GM18505 (cell line): ENCODE data around the gene SLC30A2.
"Not testable (repeated sequence)": the region's sequence is repeated elsewhere in the genome, so short reads cannot be mapped to it uniquely, and the experiment has no call there.

ENCODE experiments used
- ATAC-seq: cut with Tn5 transposase; IDR thresholded peaks from one replicate; pipeline ENCODE4 v1.9.1; 2021; ENCODE audit not compliant: unreplicated experiment
- POLR2A ChIP-seq: IDR thresholded peaks from 4 replicates; pipeline ENCODE4 v1.6.1; 2011; ENCODE audit warnings: borderline replicate concordance; ENCODE audit not compliant: insufficient read depth, insufficient read length; ENCODE audit errors: extremely low read depth

The SLC30A2 gene, protein sequence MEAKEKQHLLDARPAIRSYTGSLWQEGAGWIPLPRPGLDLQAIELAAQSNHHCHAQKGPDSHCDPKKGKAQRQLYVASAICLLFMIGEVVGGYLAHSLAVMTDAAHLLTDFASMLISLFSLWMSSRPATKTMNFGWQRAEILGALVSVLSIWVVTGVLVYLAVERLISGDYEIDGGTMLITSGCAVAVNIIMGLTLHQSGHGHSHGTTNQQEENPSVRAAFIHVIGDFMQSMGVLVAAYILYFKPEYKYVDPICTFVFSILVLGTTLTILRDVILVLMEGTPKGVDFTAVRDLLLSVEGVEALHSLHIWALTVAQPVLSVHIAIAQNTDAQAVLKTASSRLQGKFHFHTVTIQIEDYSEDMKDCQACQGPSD

DNA sequence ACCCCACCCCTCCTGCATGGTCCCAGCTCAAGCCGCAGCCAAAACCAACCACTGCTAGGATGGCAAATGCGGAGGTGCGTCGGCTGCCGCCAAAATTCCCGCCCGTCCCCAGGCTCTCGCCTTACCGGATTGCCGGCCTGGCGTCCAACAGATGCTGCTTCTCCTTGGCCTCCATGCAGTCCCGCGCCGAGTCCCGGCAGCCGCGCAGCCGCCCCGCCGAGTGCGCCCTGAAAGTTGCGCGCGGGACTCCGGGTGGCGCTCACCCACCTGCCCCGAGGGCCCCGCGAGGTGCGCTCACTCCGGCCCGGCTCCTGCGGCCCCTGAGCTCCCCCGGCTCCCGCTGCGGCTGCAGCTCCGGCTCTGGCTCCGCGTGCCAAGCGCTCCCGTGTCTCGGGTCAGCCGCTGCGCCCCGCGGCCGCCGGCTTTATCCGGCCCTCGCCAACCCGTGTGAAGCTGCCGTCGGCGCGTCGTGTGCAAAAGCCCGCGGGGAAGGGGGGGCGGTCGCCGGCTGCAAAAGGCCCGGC, at the start of gene SLC30A2:
Gene SLC30A2 (minus strand): TSS at position 397 of the 524 bp plus-strand sequence. CDS start 222 bp downstream, at position 175.
- no peak for ATAC-seq
- no peak for TF ChIP-seq POLR2A

- no peak for ATAC-seq
- no peak for TF ChIP-seq POLR2A
Measured at GRCh38 chr1:26094677-26095383, 48.9 kb upstream of the SLC30A2 start.

DNA sequence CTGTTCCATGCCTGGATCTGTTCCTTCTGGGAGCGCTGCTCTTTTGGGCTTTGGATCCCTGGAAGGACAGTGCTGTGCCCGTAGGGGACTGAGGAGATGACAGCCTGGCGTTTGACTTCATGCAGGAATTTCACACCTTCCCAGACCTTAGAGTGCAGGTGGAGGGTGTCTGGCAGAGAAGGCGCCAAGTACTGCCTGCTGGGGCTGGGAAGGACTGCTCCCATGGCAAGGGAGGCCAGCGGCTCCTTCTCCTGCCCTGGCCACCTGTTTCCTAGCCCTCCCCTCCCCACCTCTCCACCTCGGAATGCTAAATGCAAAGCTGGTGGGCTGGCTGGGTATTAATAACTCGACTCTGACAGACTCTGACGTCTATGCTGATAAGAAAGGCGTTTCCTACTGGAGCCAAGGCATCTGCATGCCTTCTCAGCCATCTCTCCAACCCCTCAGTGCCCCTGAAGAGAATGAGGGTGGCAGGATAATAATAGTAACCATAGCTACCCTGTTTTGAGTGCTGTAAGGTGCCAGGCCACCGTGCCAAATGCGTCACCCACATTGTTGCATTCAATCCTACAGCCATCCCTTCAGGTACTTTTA, 48.3 kb upstream of the SLC30A2 start:
- TF ChIP-seq POLR2A: no peak
- ATAC-seq: no peak

- not testable (repeated sequence) for ATAC-seq
Measured at GRCh38 chr1:26093569-26093968, 47.7 kb upstream of the SLC30A2 start.

DNA sequence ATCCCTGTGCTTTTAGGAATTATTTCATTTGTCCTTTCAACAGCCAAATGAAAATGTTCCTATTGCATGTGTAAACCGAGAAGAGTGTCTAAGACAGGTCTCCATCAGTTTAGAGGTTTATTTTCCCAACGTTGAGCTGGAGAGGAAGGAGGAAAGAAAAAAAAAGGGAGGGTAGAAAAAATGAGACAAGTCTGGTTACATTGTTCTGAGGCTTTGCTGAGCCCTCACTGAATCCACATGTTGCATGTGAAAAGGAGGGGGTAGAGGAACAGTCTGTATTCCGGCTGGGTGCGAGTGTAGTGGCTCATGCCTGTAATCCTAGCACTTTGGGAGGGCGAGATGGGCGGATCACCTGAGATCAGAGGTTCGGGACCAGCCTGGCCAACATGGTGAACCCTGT, 46.5 kb upstream of the SLC30A2 start:
- no peak for TF ChIP-seq POLR2A
- no peak for ATAC-seq

GRCh38 chr1:26090893-26091292, 45.0 kb upstream of the SLC30A2 start:
- ATAC-seq: no peak
- TF ChIP-seq POLR2A: no peak

DNA sequence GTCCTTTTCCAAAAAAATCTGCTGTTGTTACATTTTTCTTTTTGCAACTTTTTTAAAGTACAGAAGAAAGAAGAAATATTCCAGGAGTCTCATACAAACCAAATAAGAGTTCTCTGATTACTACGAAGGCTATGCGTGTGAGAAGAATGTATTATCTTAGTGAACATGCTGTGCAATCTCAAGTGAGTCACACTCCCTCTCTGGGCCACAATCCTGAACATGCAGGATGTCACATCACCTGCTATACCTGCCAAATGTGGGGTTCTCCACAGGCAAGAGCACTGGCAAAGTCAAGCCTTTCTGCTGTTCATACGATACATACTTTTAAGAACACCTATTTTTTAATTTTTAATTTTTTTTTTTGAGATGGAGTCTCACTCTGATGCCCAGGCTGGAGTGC, 43.2 kb upstream of the SLC30A2 start:
- ATAC-seq: no peak
- TF ChIP-seq POLR2A: no peak

- ATAC-seq: no peak
- no peak for TF ChIP-seq POLR2A
Measured at GRCh38 chr1:26084844-26085243, 38.9 kb upstream of the SLC30A2 start.

DNA sequence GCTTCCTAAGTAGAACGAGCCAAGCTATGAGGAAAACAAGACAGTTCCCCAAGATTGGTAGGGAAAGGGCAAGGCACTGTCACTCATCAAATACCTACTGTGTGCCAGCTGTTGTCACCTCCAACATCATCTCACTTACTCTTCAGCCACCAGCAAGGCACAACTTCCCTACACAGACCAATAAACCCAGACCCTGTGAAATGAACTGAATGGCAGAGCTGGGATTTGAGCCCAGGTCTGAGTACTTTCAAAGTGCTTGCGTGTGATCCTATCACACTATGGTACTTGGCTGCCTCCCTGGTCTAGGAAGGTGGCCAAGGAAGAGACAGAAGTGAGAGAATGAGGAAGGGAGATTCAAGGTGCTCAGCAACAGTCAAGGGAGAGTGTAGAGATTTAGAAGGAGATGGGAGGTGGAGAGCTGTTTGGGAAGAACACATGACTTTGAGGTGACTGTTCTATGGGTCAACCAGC, 38.2 kb upstream of the SLC30A2 start:
- no peak for ATAC-seq
- no peak for TF ChIP-seq POLR2A

GRCh38 chr1:26083208-26083607, 37.3 kb upstream of the SLC30A2 start:
- no peak for ATAC-seq

GRCh38 chr1:26082020-26082350, 36.1 kb upstream of the SLC30A2 start:
- TF ChIP-seq POLR2A: no peak

More at GRCh38 chr1:26083208-26083607, 37.3 kb upstream of the SLC30A2 start:
- TF ChIP-seq POLR2A: no peak

GRCh38 chr1:26081267-26082019, 35.5 kb upstream of the SLC30A2 start:
- no peak for ATAC-seq
- no peak for TF ChIP-seq POLR2A

More at GRCh38 chr1:26082020-26082350, 36.1 kb upstream of the SLC30A2 start:
- no peak for ATAC-seq
